K562 (cell line): ENCODE data around the gene DDAH2. TPM values are rescaled to one million over a fixed set of nuclear protein-coding genes. Genes with fewer than 3 reads are reported as not detected.

ENCODE experiments used
- ARID1B ChIP-seq: fragments of 450-650 bp; IDR thresholded peaks from 2 replicates; pipeline ENCODE4 v1.6.1; 2016; ENCODE audit warnings: antibody characterized with exemption, mild to moderate bottlenecking, inconsistent platforms
- BRCA1 ChIP-seq, 2 experiments: fragments of 450-650 bp in 1 of 2; sonication (generic) in 1 of 2; formaldehyde crosslinking in 1 of 2; IDR thresholded peaks; 2 replicates each; pipeline versions ENCODE4 v1.5.0 to v1.6.1; 2017 to 2020; ENCODE audit warnings: mild to moderate bottlenecking in 1 of 2, missing genetic modification reagents in 1 of 2
- ELF2 ChIP-seq: fragments of 250-450 bp; sonication (Bioruptor Pico); IDR thresholded peaks from 2 replicates; pipeline ENCODE4 v1.5.0; 2021; ENCODE audit warnings: mild to moderate bottlenecking
- FOSL1 ChIP-seq: fragments of 200-800 bp; sonication (Bioruptor generic); conservative IDR thresholded peaks from 2 replicates; pipeline ENCODE4 v1.6.1; 2016; ENCODE audit warnings: missing genetic modification characterization, missing compliant biosample characterization
- HDAC3 ChIP-seq: fragments of 450-650 bp; IDR thresholded peaks from 2 replicates; pipeline ENCODE4 v1.6.1; 2018; ENCODE audit warnings: borderline replicate concordance, mild to moderate bottlenecking, moderate library complexity; ENCODE audit not compliant: partially characterized antibody
- MAFG ChIP-seq: fragments of 450-650 bp; conservative IDR thresholded peaks from 2 replicates; pipeline ENCODE4 v1.6.1; 2016; ENCODE audit warnings: missing genetic modification characterization, missing compliant biosample characterization
- MTA2 ChIP-seq: fragments of 450-650 bp; IDR thresholded peaks from 2 replicates; pipeline ENCODE4 v1.6.1; 2016; ENCODE audit warnings: low read depth
- POLR2AphosphoS5 ChIP-seq: IDR thresholded peaks from 2 replicates; pipeline ENCODE4 v1.6.1; 2011; ENCODE audit warnings: mild to moderate bottlenecking, low read depth, low read length, moderate library complexity; ENCODE audit not compliant: control insufficient read depth, insufficient read depth
- TAL1 ChIP-seq: fragments of 450-650 bp; IDR thresholded peaks from 2 replicates; pipeline ENCODE4 v1.6.1; 2016; ENCODE audit warnings: mild to moderate bottlenecking
- TCF7 ChIP-seq: sonication (generic); IDR thresholded peaks from 2 replicates; pipeline ENCODE4 v1.6.1; 2016; ENCODE audit warnings: antibody characterized with exemption, borderline replicate concordance
- TEAD2 ChIP-seq: fragments of 450-650 bp; IDR thresholded peaks from 2 replicates; pipeline ENCODE4 v1.6.1; 2016; ENCODE audit warnings: missing genetic modification characterization, control low read depth, missing compliant biosample characterization
- ZNF197 ChIP-seq: fragments of 200-800 bp; sonication (Bioruptor generic); IDR thresholded peaks from 2 replicates; pipeline ENCODE4 v1.6.1; 2016; ENCODE audit warnings: low read depth, missing genetic modification characterization, missing compliant biosample characterization
- ZNF282 ChIP-seq: sonication (generic); formaldehyde crosslinking; IDR thresholded peaks from 2 replicates; pipeline ENCODE4 v1.8.1; 2023; ENCODE audit warnings: missing genetic modification reagents
- ZNF311 ChIP-seq: fragments of 250-450 bp; sonication (Bioruptor Pico); IDR thresholded peaks from 2 replicates; pipeline ENCODE4 v1.4.0; 2020; ENCODE audit warnings: mild to moderate bottlenecking, moderate library complexity
- ZNF77 ChIP-seq: fragments of 250-450 bp; sonication (Bioruptor Pico); IDR thresholded peaks from 2 replicates; pipeline ENCODE4 v1.5.0; 2020
- polyA plus RNA-seq, 8 experiments: library from polyadenylated mRNA; depleted of rRNA in 4 of 8; stranded (reverse) in 5 of 8; unstranded in 3 of 8; fragments of >200 nt; fragmentation: Nextera tagmentation in 2 of 8; fragmentation: Illumina TruSeq in 1 of 8; extraction: Ambion mirVana in 2 of 8; extraction: Trizol in 1 of 8; gene quantifications; 2 replicates each; pipeline versions ENCODE4 v1.2.1 to v1.2.3, GENCODE V29; 2011 to 2014; ENCODE audit warnings: inconsistent platforms in 1 of 8, missing spikeins in 1 of 8
- total RNA-seq, 7 experiments: library from RNA; depleted of rRNA in 6 of 7; stranded (reverse); fragments of >200 nt in 6 of 7; fragmentation: Illumina TruSeq in 2 of 7; extraction: Trizol in 2 of 7; gene quantifications; 2 replicates each; pipeline versions ENCODE4 v1.2.1 to v1.2.3, GENCODE V29; 2011 to 2021; ENCODE audit warnings: low replicate concordance in 1 of 7
- TF ChIP-seq, protein P1 (sequence below): fragments of 250-450 bp; sonication (Bioruptor Pico); IDR thresholded peaks from 2 replicates; pipeline ENCODE4 v1.8.0; 2021; ENCODE audit warnings: mild to moderate bottlenecking, moderate library complexity
- TF ChIP-seq, protein P2 (sequence below), 2 experiments: fragments of 450-650 bp; IDR thresholded peaks; 2 replicates each; pipeline ENCODE4 v1.6.1; 2016; ENCODE audit warnings: mild to moderate bottlenecking in 2 of 2, borderline replicate concordance in 1 of 2, low read depth in 1 of 2, moderate library complexity in 1 of 2
- TF ChIP-seq, protein P3 (sequence below): sonication (generic); formaldehyde crosslinking; IDR thresholded peaks from 2 replicates; pipeline ENCODE4 v1.8.0; 2022; ENCODE audit warnings: missing genetic modification reagents, mild to moderate bottlenecking, moderate library complexity, borderline replicate concordance

DDAH2 gene
- total and polyA plus RNA-seq, 9 of the 15 experiments (the other 6 are each of a cell fraction or from before 2014, with no cell fraction given), result 1.8 to 45.4 (median 21.4) TPM

DNA sequence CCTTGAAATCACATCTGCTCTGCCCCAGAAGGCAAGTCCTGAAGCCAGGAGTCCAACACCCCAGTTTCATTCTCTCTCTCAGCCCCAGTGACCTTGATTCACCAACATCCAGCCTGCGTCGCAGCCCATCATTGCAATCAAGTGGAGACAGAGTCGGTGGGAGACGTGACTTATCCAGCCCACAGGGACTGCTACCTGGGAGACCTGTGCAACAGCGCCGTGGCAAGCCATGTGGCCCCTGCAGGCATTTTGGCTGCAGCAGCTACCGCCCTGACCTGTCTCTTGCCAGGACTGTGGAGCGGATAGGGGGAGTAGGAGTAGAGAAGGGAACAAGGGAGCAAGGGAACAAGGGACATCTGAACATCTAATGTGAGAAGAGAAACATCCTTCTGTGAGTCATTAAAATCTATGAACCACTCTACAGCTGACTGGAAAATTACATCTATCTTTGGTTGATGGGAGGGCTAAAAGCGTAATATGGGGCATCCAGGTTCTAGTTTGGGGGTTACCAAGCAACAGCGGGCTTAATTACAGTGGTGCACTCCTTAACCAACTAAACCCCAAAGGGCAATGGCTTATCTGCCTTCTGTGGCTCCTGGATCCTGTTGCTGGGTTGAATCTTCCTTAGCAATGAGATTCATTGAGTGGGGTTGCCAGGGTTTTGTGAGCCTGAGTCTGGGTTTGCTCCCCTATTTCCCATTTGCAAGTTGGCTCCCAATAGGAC, 11.4 kb downstream of the DDAH2 start (continued):
- TF ChIP-seq BRCA1 (IDR thresholded peaks at IDR 0.05), result no peak
- TF ChIP-seq BRCA1 (CRISPR knock-in tag; IDR thresholded peaks at IDR 0.05), result no peak
- TF ChIP-seq, protein P1, sequence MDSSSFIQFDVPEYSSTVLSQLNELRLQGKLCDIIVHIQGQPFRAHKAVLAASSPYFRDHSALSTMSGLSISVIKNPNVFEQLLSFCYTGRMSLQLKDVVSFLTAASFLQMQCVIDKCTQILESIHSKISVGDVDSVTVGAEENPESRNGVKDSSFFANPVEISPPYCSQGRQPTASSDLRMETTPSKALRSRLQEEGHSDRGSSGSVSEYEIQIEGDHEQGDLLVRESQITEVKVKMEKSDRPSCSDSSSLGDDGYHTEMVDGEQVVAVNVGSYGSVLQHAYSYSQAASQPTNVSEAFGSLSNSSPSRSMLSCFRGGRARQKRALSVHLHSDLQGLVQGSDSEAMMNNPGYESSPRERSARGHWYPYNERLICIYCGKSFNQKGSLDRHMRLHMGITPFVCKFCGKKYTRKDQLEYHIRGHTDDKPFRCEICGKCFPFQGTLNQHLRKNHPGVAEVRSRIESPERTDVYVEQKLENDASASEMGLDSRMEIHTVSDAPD (CRISPR knock-in tag), result no peak
- 0 out of 2 replicates have a peak, but pooled peaks have one; percentile 18 for TF ChIP-seq POLR2AphosphoS5
- peak; percentile 38; the same call in 1 of the 2 replicates for TF ChIP-seq ARID1B
- TF ChIP-seq TCF7, result no peak
- TF ChIP-seq TEAD2 (tag), result no peak
- no peak for TF ChIP-seq ZNF77 (CRISPR knock-in tag)
- no peak for TF ChIP-seq ZNF282 (CRISPR knock-in tag)
- TF ChIP-seq ZNF311 (CRISPR knock-in tag), result no peak
- TF ChIP-seq, protein P2, sequence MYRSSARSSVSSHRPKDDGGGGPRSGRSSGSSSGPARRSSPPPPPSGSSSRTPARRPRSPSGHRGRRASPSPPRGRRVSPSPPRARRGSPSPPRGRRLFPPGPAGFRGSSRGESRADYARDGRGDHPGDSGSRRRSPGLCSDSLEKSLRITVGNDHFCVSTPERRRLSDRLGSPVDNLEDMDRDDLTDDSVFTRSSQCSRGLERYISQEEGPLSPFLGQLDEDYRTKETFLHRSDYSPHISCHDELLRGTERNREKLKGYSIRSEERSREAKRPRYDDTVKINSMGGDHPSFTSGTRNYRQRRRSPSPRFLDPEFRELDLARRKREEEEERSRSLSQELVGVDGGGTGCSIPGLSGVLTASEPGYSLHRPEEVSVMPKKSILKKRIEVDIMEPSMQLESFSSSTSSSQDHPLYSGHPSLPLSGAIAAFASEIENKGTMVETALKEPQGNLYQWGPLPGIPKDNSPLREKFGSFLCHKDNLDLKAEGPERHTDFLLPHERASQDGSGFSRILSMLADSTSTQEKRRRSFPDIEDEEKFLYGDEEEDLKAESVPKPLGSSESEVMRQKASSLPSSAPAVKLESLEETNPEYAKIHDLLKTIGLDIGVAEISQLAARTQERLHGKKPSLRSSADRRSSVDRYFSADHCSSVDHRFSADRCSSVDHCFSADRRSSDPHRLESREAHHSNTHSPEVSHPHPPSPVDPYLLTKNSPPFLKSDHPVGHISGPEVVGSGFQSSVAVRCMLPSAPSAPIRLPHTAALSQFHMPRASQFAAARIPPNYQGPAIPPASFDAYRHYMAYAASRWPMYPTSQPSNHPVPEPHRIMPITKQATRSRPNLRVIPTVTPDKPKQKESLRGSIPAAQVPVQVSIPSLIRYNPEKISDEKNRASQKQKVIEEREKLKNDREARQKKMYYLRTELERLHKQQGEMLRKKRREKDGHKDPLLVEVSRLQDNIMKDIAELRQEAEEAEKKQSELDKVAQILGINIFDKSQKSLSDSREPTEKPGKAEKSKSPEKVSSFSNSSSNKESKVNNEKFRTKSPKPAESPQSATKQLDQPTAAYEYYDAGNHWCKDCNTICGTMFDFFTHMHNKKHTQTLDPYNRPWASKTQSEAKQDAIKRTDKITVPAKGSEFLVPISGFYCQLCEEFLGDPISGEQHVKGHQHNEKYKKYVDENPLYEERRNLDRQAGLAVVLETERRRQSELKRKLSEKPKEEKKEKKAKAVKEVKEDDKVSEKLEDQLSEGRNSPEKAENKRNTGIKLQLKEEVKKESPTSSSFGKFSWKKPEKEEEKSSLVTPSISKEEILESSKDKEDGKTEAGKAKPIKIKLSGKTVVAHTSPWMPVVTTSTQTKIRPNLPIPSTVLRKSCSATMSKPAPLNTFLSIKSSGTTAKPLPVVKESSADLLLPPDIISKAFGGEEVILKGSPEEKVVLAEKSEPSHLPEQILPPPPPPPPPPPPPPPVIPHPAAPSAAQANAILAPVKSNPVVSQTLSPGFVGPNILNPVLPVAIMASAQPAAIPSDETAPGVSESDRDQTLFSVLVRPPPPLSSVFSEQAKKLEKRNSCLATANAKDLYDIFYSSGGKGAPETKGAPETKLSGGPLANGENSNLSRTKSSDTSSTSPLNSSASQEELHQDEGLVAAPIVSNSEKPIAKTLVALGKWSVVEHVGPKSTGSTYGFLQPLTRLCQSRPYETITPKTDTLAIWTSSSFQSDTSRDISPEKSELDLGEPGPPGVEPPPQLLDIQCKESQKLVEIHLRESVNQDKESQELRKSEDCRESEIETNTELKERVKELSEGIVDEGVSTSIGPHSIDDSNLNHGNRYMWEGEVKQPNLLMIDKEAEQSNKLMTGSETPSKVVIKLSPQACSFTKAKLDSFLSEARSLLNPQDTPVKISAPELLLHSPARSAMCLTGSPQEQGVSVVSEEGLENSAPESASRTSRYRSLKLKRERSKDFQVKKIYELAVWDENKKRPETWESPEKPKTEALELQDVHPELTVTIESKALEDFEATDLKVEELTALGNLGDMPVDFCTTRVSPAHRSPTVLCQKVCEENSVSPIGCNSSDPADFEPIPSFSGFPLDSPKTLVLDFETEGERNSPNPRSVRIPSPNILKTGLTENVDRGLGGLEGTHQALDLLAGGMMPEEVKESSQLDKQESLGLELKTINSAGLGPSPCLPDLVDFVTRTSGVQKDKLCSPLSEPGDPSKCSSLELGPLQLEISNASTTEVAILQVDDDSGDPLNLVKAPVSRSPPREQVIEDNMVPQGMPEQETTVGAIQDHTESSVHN (IDR thresholded peaks at IDR 0.05; ENCODE audit: borderline replicate concordance in 1 of 2, low read depth in 1 of 2), result no peak
- TF ChIP-seq ZNF197, result no peak
- TF ChIP-seq MTA2, result no peak
- TF ChIP-seq, protein P3, sequence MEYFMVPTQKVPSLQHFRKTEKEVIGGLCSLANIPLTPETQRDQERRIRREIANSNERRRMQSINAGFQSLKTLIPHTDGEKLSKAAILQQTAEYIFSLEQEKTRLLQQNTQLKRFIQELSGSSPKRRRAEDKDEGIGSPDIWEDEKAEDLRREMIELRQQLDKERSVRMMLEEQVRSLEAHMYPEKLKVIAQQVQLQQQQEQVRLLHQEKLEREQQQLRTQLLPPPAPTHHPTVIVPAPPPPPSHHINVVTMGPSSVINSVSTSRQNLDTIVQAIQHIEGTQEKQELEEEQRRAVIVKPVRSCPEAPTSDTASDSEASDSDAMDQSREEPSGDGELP (CRISPR knock-in tag), result peak; percentile 64; the same call in 1 of the 2 replicates
- TF ChIP-seq TAL1, result no peak
- no peak for TF ChIP-seq FOSL1
- no peak for TF ChIP-seq HDAC3
- TF ChIP-seq ELF2 (CRISPR knock-in tag), result no peak
- TF ChIP-seq MAFG (tag), result no peak
